Measurements from ENCODE around the gene KCTD14. TPM values are rescaled to one million over a fixed set of nuclear protein-coding genes. Genes with fewer than 3 reads are reported as not detected.

The KCTD14 gene
- 0.09 and 0.11 TPM in 2 replicates for total RNA-seq

GRCh38 chr11:78022397-78023396, at the start of gene KCTD14:
Gene KCTD14 (minus strand): TSS chr11:78023276. CDS start chr11:78023249, 27 bp downstream.

GRCh38 chr11:78063440-78064181, 40.5 kb upstream of the KCTD14 start, which contains the start of gene THRSP:
Gene THRSP (plus strand): TSS chr11:78063861. CDS start chr11:78063882, 21 bp downstream.

GRCh38 chr11:77994434-77995362, 28.4 kb downstream of the KCTD14 start, which contains the start of gene INTS4:
Gene INTS4 (minus strand): TSS chr11:77994668. CDS start chr11:77994643, 25 bp downstream.

Other genes with a start within 250 kb of the KCTD14 start
- gene RSF1, start 202.6 kb downstream of the KCTD14 start, total RNA-seq = 18.0 and 27.0 TPM in 2 replicates
- 39.9 and 48.9 TPM in 2 replicates for gene AAMDC, start 202.1 kb downstream of the KCTD14 start, total RNA-seq
- gene INTS4, start 28.6 kb downstream of the KCTD14 start, total RNA-seq = 27.7 and 38.4 TPM in 2 replicates
- gene THRSP, start 40.6 kb upstream of the KCTD14 start, total RNA-seq = not detected in 2 replicates
- gene NDUFC2, start 56.6 kb upstream of the KCTD14 start, total RNA-seq = 68.7 and 85.0 TPM in 2 replicates
- 16.1 and 22.6 TPM in 2 replicates for gene ALG8, start 116.3 kb upstream of the KCTD14 start, total RNA-seq
- gene KCTD21, start 165.3 kb upstream of the KCTD14 start, total RNA-seq = 4.2 and 5.4 TPM in 2 replicates
- 5.3 and 7.0 TPM in 2 replicates for gene USP35, start 165.6 kb upstream of the KCTD14 start, total RNA-seq